Neuron (in vitro differentiated cells): ENCODE data around the gene STRBP.
"Not testable (repeated sequence)": the region's sequence is repeated elsewhere in the genome, so short reads cannot be mapped to it uniquely, and the experiment has no call there.

Experiments
- H2AFZ ChIP-seq: one replicate; pipeline ENCODE4 v1.6.1; 2013; ENCODE audit warnings: low read depth, mild to moderate bottlenecking, inconsistent platforms, low read length, moderate library complexity
- H3K27me3 ChIP-seq: one replicate; pipeline ENCODE4 v1.6.1; 2013; ENCODE audit warnings: low read length; ENCODE audit not compliant: insufficient read depth
- H3K36me3 ChIP-seq: one replicate; pipeline ENCODE4 v1.6.1; 2013; ENCODE audit warnings: low read length; ENCODE audit not compliant: insufficient read depth
- H3K4me1 ChIP-seq: one replicate; pipeline ENCODE4 v1.6.1; 2013; ENCODE audit warnings: low read length; ENCODE audit not compliant: insufficient read depth
- H3K4me3 ChIP-seq: 2 replicates; pipeline ENCODE4 v1.5.1; 2013; ENCODE audit warnings: mild to moderate bottlenecking, low read length, moderate library complexity
- H3K9me3 ChIP-seq: one replicate; pipeline ENCODE4 v1.6.1; 2013; ENCODE audit warnings: low read length

The STRBP gene

GRCh38 chr9:123278361-123278760 is 10.0 kb upstream of the STRBP start:
- no peak overlapping the region for H2AFZ ChIP-seq
- peaks cover 12% of the 10 kb centered on the region for H3K4me1 ChIP-seq
- no peaks in the 10 kb centered on the region for H3K27me3 ChIP-seq
- no peaks in the 10 kb centered on the region for H3K36me3 ChIP-seq
- no peaks in the 10 kb centered on the region for H3K9me3 ChIP-seq
- no peak overlapping the region for H3K4me3 ChIP-seq

GRCh38 chr9:123276551-123276950 is 8.2 kb upstream of the STRBP start:
- H2AFZ ChIP-seq, result no peak overlapping the region
- no peak overlapping the region for H3K4me3 ChIP-seq
- no peaks in the 10 kb centered on the region for H3K9me3 ChIP-seq
- no peaks in the 10 kb centered on the region for H3K36me3 ChIP-seq
- no peaks in the 10 kb centered on the region for H3K27me3 ChIP-seq
- H3K4me1 ChIP-seq, result peaks cover 12% of the 10 kb centered on the region

- not testable (repeated sequence) for H3K36me3 ChIP-seq, H3K9me3 ChIP-seq, H2AFZ ChIP-seq, H3K4me3 ChIP-seq, H3K27me3 ChIP-seq
- H3K4me1 ChIP-seq, result peaks cover 21% of the 10 kb centered on the region
Observed at GRCh38 chr9:123271133-123271532, 2.7 kb upstream of the STRBP start.

GRCh38 chr9:123269281-123269680 is 895 bp upstream of the STRBP start:
- Histone ChIP-seq H3K36me3 (no peaks in the 10 kb centered on the region), H3K9me3 (no peaks in the 10 kb centered on the region)

GRCh38 chr9:123268199-123268464 is 254 bp downstream of the STRBP start:
- peak overlapping the region; percentile 84 for H3K4me3 ChIP-seq
- peaks cover 18% of the 10 kb centered on the region for H3K4me1 ChIP-seq
- H3K36me3 ChIP-seq, result no peaks in the 10 kb centered on the region
- H3K27me3 ChIP-seq, result no peaks in the 10 kb centered on the region
- no peak overlapping the region for H2AFZ ChIP-seq
- H3K9me3 ChIP-seq, result no peaks in the 10 kb centered on the region

More at GRCh38 chr9:123269281-123269680, 895 bp upstream of the STRBP start:
- Histone ChIP-seq H2AFZ (peak overlapping the region; percentile 98), H3K27me3 (no peaks in the 10 kb centered on the region), H3K4me1 (peaks cover 18% of the 10 kb centered on the region), H3K4me3 (peak overlapping the region; percentile 84)

GRCh38 chr9:123267481-123268198 is 746 bp downstream of the STRBP start:
- Histone ChIP-seq H3K4me3 (peak overlapping the region; percentile 84), H3K9me3 (no peaks in the 10 kb centered on the region), H3K36me3 (no peaks in the 10 kb centered on the region), H3K27me3 (no peaks in the 10 kb centered on the region), H3K4me1 (peaks cover 18% of the 10 kb centered on the region), H2AFZ (no peak overlapping the region)

GRCh38 chr9:123266655-123267399 is 1.6 kb downstream of the STRBP start:
- no peaks in the 10 kb centered on the region for H3K27me3 ChIP-seq
- no peaks in the 10 kb centered on the region for H3K36me3 ChIP-seq
- peaks cover 20% of the 10 kb centered on the region for H3K4me1 ChIP-seq
- H3K4me3 ChIP-seq, result peak overlapping the region; percentile 84
- no peak overlapping the region for H2AFZ ChIP-seq
- H3K9me3 ChIP-seq, result no peaks in the 10 kb centered on the region

GRCh38 chr9:123265833-123266232 is 2.6 kb downstream of the STRBP start:
- no peaks in the 10 kb centered on the region for H3K36me3 ChIP-seq
- no peak overlapping the region for H2AFZ ChIP-seq
- H3K4me1 ChIP-seq, result peaks cover 20% of the 10 kb centered on the region
- no peaks in the 10 kb centered on the region for H3K9me3 ChIP-seq
- H3K4me3 ChIP-seq, result no peak overlapping the region
- H3K27me3 ChIP-seq, result no peaks in the 10 kb centered on the region

GRCh38 chr9:123263227-123263626 is 5.2 kb downstream of the STRBP start:
- Histone ChIP-seq H3K4me1 (peaks cover 15% of the 10 kb centered on the region), H2AFZ (no peak overlapping the region), H3K4me3 (no peak overlapping the region), H3K9me3 (peaks cover 1% of the 10 kb centered on the region), H3K27me3 (no peaks in the 10 kb centered on the region), H3K36me3 (no peaks in the 10 kb centered on the region)

- no peaks in the 10 kb centered on the region for H3K36me3 ChIP-seq
- H3K27me3 ChIP-seq, result no peaks in the 10 kb centered on the region
- peaks cover 14% of the 10 kb centered on the region for H3K4me1 ChIP-seq
- H3K4me3 ChIP-seq, result no peak overlapping the region
- no peak overlapping the region for H2AFZ ChIP-seq
- H3K9me3 ChIP-seq, result peaks cover 1% of the 10 kb centered on the region
Observed at GRCh38 chr9:123262338-123262737, 6.0 kb downstream of the STRBP start.

- no peaks in the 10 kb centered on the region for H3K36me3 ChIP-seq
- H3K4me1 ChIP-seq, result peaks cover 7% of the 10 kb centered on the region
- peaks cover 3% of the 10 kb centered on the region for H3K9me3 ChIP-seq
- no peak overlapping the region for H2AFZ ChIP-seq
- no peaks in the 10 kb centered on the region for H3K27me3 ChIP-seq
- H3K4me3 ChIP-seq, result no peak overlapping the region
Observed at GRCh38 chr9:123261006-123261677, 7.2 kb downstream of the STRBP start.

- Histone ChIP-seq H3K36me3 (no peaks in the 10 kb centered on the region), H2AFZ (no peak overlapping the region), H3K4me1 (peaks cover 4% of the 10 kb centered on the region), H3K9me3 (peaks cover 5% of the 10 kb centered on the region), H3K4me3 (no peak overlapping the region), H3K27me3 (no peaks in the 10 kb centered on the region)
Observed at GRCh38 chr9:123260340-123260739, 8.0 kb downstream of the STRBP start.

GRCh38 chr9:123257276-123257675 is 11.1 kb downstream of the STRBP start:
- Histone ChIP-seq H3K27me3 (no peaks in the 10 kb centered on the region), H3K4me3 (no peak overlapping the region), H3K4me1 (peaks cover under 1% of the 10 kb centered on the region), H3K36me3 (no peaks in the 10 kb centered on the region), H3K9me3 (peaks cover 5% of the 10 kb centered on the region), H2AFZ (no peak overlapping the region)
